ENCODE results near the gene ADIPOR2. TPM values are rescaled to one million over a fixed set of nuclear protein-coding genes. Genes with fewer than 3 reads are reported as not detected.

The ADIPOR2 gene
- total and polyA plus RNA-seq, 2 of the 4 experiments (the other 2 are of a cell fraction): 20.0 to 24.9 TPM

GRCh38 chr12:1768615-1769014 is 77.7 kb downstream of the ADIPOR2 start:
- no peak overlapping the region for H2BK5ac ChIP-seq (ENCODE audit: low read depth, low read length, poor library complexity, severe bottlenecking)
- no peaks in the 10 kb centered on the region; the same call in 1 of the 2 replicates for H3K36me3 ChIP-seq (ENCODE audit: control insufficient read depth, insufficient read depth, low read length)
- no peak overlapping the region for H4K91ac ChIP-seq (ENCODE audit: insufficient read depth, low read depth, low read length)
- intact Hi-C loops (cut with micrococcal nuclease) (no loop called here), dilution Hi-C loops (cut with HindIII; ENCODE audit: low sequenced_read_pairs, unreplicated experiment) (no loop called here), in situ Hi-C loops (cut with MboI; ENCODE audit: low sequenced_read_pairs) (no loop called here)
- peaks cover 22 to 42% of the 10 kb centered on the region in 2 experiments for H3K79me1 ChIP-seq (ENCODE audit: low read depth in 1 of 2, low read length in 2 of 2)
- no peak overlapping the region for H3K14ac ChIP-seq (replicated peaks; ENCODE audit: low read depth, low read length)
- DNase-seq (no peak), ATAC-seq (ENCODE audit: low read depth) (no peak)
- peaks cover 6% of the 10 kb centered on the region for H3K4me1 ChIP-seq (ENCODE audit: control insufficient read depth, insufficient read depth, low read length)
- TF ChIP-seq USF2 (IDR thresholded peaks at IDR 0.05; ENCODE audit: low read depth, low read length) (no peak), RCOR1 (IDR thresholded peaks at IDR 0.05; ENCODE audit: insufficient replicate concordance, low read length) (no peak), FOS (IDR thresholded peaks at IDR 0.05; ENCODE audit: low read depth, low read length) (no peak), CHD1 (IDR thresholded peaks at IDR 0.05; ENCODE audit: low read depth, low read length) (no peak), RFX5 (IDR thresholded peaks at IDR 0.05; ENCODE audit: low read depth, low read length) (no peak), POLR2A (IDR thresholded peaks at IDR 0.05; ENCODE audit: low read depth, low read length) (no peak), CEBPB (IDR thresholded peaks at IDR 0.05; ENCODE audit: low read depth, low read length) (no peak), MXI1 (IDR thresholded peaks at IDR 0.05; ENCODE audit: borderline replicate concordance, low read depth, low read length) (no peak), RAD21 (IDR thresholded peaks at IDR 0.05; ENCODE audit: low read length) (no peak), MAFK (IDR thresholded peaks at IDR 0.05; ENCODE audit: low read depth, low read length) (no peak), MAZ (IDR thresholded peaks at IDR 0.05; ENCODE audit: borderline replicate concordance, low read depth, low read length) (no peak)
- TF ChIP-seq, protein P1, sequence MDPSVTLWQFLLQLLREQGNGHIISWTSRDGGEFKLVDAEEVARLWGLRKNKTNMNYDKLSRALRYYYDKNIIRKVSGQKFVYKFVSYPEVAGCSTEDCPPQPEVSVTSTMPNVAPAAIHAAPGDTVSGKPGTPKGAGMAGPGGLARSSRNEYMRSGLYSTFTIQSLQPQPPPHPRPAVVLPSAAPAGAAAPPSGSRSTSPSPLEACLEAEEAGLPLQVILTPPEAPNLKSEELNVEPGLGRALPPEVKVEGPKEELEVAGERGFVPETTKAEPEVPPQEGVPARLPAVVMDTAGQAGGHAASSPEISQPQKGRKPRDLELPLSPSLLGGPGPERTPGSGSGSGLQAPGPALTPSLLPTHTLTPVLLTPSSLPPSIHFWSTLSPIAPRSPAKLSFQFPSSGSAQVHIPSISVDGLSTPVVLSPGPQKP (IDR thresholded peaks at IDR 0.05; ENCODE audit: borderline replicate concordance, low read depth, low read length): no peak
- no TSS peak for BruUV-seq (replicated peaks)
- CTCF ChIA-PET: no interaction called here
- no peak overlapping the region for H2BK15ac ChIP-seq (ENCODE audit: low read depth, low read length)
- H2AK9ac ChIP-seq (replicated peaks; ENCODE audit: low read depth, low read length, poor library complexity): no peak overlapping the region
- H3K18ac ChIP-seq (ENCODE audit: low read depth, low read length): no peak overlapping the region
- H2AK5ac ChIP-seq (ENCODE audit: low read depth, low read length): no peak overlapping the region
- H2BK20ac ChIP-seq (ENCODE audit: low read depth, low read length): no peak overlapping the region
- H2AFZ ChIP-seq (replicated peaks; ENCODE audit: low read length, poor library complexity): no peak overlapping the region
- no peak overlapping the region for H3K4me3 ChIP-seq (ENCODE audit: insufficient read depth, low read depth, low read length)
- no peak overlapping the region for H3K23ac ChIP-seq (ENCODE audit: low read depth, low read length)
- H2BK120ac ChIP-seq (ENCODE audit: low read depth, low read length): no peak overlapping the region
- H3K27ac ChIP-seq (ENCODE audit: insufficient read depth, low read length): no peak overlapping the region
- H4K8ac ChIP-seq (ENCODE audit: low read depth in 2 of 2, low read length in 2 of 2): no peak overlapping the region
- no peak overlapping the region for H4K5ac ChIP-seq (ENCODE audit: low read depth, low read length)
- H3K9ac ChIP-seq (ENCODE audit: low read depth, low read length): no peak overlapping the region
- WGBS, 2 experiments (ENCODE audit: extremely low coverage in 2 of 2, insufficient read length in 1 of 2): no CpG with 5 or more reads among the region's 1 CpG
- no peaks in the 10 kb centered on the region for H3K27me3 ChIP-seq (ENCODE audit: control insufficient read depth, insufficient read depth, low read length)
- POLR2A ChIA-PET (ENCODE audit: unreplicated experiment): no interaction called here
- peaks cover 10% of the 10 kb centered on the region; the same call in 1 of the 2 replicates for H3K9me1 ChIP-seq (ENCODE audit: insufficient read depth, low read length)
- H3K4ac ChIP-seq (ENCODE audit: low read depth, low read length): no peak overlapping the region
- H4K20me1 ChIP-seq (ENCODE audit: insufficient read depth, low read length): peaks cover 4% of the 10 kb centered on the region; the same call in 1 of the 2 replicates
- H3K4me2 ChIP-seq (ENCODE audit: low read depth, low read length): no peak overlapping the region
- no peak overlapping the region for H3K56ac ChIP-seq (ENCODE audit: extremely low read depth, insufficient read depth, low read length)
- no peaks in the 10 kb centered on the region for H3K9me3 ChIP-seq (ENCODE audit: control insufficient read depth, insufficient read depth, low read length)
